ENCODE measurements around the gene MED13L.

Gene MED13L

DNA sequence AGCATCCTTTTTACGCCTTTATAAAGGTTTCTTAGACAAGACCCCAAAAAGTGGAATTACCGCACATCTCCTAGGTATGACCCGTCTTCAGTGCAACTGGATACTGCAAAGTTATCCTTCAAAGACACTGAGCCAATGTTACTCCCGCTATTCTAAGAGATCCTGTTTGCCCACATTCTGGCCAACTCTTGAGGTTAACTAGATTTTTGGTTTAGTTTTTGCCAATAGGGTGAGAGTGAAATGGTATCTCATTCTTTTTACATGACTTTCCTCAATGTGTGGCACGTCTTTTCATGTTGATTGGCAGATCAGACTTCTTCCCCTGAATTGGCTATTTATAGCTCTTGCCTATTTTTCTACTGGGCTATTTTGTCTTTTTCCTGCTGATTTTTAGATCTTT is 347.2 kb downstream of the MED13L start:
- no peak for DNase-seq

DNA sequence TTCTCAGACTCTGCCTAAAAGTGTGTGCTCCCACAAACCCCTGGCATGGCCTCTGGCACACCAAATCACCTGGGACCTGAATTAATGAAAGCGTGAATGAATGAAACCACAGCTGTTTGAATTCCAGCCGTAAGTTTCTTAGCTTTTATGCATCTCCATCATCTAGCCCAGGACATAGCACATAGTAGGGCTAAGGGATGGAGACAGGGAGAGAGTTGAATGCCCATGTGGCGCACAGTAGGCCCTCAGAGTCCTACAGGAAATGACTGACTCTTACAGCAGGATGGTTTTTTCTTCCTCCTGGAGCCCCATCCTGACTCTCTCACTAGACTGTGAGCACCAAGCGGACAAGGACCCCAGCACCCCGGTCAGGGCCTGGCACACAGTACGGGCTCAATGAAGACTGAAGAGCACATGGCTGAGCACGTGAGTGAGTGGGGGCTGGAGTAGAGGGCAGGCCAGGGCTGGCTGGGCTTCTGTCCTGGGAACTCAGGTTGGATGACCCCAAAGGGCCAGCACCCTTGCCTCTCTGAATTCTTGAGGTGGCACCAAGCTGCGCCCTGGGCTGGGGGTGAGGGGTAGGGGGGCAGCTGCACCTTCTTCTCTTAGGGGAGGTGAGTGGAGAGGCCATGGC is 351.3 kb downstream of the MED13L start:
- DNase-seq, result no peak

DNA sequence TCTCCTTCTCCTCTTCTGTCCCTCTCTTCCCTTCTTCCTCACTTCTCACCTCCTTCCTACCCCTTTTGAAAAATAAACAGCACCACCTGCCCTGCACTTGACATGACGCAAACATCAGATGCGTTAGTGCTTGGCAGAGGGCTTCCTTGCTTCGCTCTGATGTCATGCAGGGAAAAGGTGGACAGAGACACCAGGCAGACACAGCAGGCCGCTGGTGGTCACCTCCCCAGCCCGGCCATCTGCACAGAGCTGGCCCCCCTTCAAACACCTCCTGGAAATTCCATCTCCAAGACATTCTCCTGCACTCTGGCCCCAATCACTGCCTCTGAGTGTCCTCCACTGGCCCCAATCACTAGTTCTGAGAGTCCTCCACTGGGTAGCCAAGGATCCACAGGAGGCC is 353.6 kb downstream of the MED13L start:
- DNase-seq, result no peak

DNA sequence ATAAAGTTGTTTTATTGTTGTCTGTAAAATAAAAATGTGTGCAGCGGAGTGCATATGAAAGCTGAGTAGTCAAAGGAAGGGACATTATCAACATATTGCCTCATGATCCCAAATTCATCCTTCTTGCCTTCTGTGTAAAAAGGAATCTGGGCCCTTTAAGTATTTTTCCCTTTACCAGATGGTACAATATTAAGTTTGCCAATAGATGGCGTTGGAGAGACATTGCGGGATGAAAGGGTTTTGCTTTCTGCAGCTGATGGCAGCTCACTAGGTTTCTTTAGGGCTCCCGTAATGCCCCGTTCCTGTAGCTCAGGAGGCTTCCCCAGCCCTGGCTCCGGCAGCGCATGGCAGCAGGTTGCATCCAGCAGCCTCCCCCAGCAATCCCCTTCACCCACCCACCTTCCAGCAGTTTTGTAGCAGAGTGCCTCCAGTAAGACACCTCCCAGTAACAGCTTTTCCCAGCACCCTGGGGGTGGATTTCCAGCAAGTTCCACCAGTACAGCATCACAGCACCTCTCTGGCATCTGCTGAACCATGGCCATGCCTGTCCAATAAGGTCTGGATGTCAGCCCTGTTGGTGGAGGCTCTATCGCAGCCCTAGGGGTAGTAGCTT is 354.4 kb downstream of the MED13L start:
- DNase-seq, result peak; percentile 5

DNA sequence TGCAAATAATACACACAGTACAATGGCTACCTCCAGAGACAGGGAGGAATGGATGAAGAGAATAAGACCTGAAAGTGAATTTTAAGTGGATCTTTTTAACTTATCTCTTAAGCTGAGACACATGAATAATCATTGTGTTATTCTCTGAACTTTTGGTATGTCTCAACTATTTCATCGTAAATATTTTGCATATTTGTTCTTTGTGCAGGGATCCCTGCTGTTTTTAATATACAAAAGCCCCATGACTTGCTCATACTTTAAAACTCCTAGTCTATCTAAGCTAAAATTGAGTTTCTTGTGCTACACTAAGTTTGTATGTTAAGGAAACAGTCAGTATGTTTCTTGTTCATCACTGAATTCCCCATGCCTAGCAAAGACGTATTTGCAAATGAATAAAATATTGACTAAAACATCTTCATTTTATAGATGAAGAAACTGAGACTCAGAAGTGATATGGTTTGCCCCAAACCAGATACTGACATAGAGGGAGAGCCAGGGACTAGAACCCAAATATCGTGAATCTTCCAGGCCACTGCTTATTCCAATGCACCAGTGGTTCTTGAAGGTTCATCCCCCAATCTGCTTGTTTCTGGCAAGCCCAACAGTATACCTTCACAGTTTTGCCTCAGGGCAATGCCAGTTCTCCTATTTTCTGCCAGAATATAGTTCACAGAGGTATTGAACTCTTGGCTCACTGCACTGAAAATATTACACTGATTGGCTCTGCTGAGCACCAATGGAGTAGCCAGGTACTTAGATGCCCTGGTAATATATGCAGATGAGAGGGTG is 356.9 kb downstream of the MED13L start:
- no peak for DNase-seq

DNA sequence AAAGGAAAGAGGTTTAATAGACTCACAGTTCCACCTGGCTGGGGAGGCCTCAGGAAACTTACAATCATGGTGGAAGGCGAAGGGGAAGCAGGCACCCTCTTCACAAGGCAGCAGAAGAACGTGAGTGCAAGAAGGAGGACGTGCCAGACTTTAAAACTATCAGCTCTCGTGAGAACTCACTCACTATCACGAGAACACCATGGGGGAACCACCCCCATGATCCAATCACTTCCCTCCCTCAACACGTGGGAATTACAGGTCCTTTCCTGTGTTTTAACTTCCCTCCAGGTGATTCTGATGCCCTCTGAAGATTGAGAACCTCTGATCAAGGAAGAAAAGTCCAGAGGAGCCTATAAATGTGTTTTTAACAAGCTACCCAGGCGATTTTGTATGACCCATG is 358.7 kb downstream of the MED13L start:
- no peak for DNase-seq

DNA sequence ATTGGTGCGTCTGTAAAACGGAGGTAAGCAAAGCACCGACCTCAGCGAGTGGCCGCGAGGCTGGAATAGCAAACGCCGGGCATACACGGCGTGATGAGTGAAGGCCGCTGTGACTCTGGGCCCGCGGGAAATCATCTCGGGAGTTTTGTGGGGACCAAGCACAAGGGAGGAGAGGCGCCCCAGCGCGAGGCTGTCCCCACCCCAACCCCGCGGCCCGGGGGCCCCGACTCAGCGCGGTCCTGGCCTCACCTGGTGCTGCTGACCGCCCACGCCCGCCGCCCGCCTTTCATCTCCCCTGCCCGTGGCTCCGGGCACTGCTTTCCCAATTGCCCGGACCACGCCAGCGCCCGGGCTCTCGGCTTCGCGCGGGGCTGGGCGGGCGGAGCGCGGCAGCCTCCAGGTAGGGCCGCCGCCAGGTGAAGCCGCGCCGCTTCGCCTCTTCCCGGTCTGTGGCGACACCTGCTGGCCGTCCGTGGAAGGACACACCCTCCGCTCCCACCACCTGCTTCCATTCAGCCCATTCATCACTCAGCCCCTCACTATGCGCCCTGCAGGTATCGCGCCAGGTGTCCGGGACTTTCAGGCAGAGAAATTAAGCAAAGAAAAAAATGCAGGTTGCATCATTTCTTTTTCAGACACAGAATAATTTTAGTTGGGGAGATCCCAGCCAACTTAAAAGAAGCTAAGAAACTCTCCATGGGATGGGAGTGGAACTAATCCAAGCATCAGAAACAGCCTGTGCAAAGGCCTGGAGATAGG is 360.4 kb downstream of the MED13L start:
- DNase-seq, result peak; percentile 13

DNA sequence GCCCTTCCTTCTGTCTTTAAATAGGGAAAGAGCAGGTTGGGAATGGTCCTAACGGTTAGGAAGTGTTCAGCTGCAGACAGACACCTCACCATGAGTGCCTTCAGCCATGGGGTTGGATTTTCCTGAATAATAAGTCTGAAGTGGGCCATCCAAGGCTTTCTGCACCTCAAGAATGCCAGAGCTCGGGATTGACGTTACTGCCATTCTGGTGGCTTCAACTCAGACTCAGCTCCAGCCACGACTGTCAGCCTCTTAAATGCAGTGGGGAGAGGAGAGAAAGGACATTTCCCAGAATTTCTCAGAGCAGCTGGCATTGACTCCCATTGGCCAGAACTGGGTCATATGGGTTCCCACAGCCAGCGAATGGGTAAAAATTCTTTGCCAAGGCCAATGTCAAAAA is 363.4 kb downstream of the MED13L start:
- DNase-seq, result no peak

DNA sequence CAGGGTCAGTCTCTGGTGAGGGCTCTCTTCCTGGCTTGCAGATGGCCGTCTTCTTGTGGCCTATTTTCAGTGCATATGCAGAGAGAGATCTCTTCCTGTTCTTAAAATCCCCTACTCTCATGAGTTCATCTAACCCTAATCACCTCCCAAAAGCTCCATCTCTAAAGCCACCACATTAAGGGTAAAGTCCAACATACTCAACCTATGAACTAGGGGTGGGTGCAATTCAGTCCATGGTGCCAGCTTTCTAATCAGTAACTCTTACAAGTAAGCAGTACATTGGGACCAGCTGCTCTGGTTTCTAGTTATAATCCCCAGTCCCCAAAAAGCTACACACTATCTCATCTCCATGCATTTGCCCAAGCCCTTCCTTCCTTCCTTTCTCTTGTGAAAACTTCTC is 365.1 kb downstream of the MED13L start:
- DNase-seq, result no peak

DNA sequence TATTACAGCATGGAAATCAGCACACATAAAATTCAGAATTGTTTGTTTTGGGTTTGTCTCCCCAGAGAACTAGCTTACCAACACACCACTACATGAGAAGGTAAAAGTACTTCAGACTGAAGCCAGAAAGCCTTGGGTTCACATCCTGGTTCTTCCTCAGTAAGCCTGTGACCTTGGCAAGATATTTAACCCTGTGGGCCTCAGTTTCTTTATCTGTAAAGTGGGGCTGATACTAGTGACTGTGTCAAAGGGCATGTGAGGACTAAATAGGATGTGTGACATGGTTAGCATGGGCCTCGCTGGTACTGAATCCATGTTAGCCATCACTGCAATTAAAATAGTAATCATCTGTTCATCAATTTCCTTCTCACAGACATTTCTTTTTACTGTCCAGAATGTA is 366.1 kb downstream of the MED13L start:
- DNase-seq, result no peak

DNA sequence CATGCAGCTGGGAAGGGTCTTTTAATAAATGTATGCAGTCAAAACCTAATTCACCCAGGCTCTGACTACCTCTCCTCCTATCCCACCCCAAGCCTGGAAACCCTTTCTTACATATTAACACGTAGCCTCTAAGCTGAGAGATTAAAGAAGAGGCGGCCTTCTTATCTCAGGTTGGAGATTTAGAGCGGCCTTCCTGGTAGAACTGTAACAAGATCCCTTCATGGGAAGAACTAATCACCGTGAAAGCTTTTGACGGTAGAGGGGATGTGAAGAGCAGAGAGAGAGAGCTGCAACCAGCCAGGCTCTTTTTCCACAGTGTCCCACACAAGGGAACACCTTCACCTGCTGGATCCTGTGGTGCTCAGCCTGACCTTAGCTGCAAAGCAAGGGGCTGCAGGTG is 367.4 kb downstream of the MED13L start:
- DNase-seq, result no peak
